ENCODE measurements around the gene CAMKMT. TPM values are rescaled to one million over a fixed set of nuclear protein-coding genes. Genes with fewer than 3 reads are reported as not detected.

CAMKMT gene
- total and polyA plus RNA-seq, 8 donors: 8.3 to 17.5 (median 11.5) TPM

DNA sequence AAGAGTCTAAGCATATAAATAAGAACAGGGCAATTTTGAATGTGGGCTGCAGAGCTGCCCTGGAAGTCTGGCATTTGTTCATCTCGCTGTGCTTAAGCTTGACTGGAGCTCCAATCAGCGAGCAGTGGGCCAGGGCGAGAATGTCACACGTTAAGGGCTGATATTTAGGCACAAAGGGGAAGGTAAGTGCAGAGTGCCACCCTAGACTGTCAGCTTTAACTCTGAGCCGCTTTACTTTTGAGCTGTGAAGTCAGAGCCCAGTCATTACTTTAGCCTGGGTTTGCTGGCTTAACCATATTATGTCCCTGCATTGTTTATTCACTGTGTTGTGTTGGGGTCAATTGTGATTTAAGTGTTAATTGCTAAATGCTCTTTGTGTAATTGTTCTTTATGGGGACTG is 343.6 kb downstream of the CAMKMT start:
- peaks cover 0 to 2% of the 10 kb centered on the region in 2 donors for H3K9me3 ChIP-seq
- ATAC-seq: no peak
- intact Hi-C loops (cut with DNase I): no loop called here
- TF ChIP-seq, protein P1, sequence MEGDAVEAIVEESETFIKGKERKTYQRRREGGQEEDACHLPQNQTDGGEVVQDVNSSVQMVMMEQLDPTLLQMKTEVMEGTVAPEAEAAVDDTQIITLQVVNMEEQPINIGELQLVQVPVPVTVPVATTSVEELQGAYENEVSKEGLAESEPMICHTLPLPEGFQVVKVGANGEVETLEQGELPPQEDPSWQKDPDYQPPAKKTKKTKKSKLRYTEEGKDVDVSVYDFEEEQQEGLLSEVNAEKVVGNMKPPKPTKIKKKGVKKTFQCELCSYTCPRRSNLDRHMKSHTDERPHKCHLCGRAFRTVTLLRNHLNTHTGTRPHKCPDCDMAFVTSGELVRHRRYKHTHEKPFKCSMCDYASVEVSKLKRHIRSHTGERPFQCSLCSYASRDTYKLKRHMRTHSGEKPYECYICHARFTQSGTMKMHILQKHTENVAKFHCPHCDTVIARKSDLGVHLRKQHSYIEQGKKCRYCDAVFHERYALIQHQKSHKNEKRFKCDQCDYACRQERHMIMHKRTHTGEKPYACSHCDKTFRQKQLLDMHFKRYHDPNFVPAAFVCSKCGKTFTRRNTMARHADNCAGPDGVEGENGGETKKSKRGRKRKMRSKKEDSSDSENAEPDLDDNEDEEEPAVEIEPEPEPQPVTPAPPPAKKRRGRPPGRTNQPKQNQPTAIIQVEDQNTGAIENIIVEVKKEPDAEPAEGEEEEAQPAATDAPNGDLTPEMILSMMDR (IDR thresholded peaks at IDR 0.05): no peak
- H3K36me3 ChIP-seq: no peaks in the 10 kb centered on the region
- DNase-seq: no peak
- H3K4me1 ChIP-seq: peaks cover 0 to 2% of the 10 kb centered on the region in 2 donors
- no peaks in the 10 kb centered on the region for H3K27me3 ChIP-seq
- H3K4me3 ChIP-seq: no peak overlapping the region
- no peak overlapping the region for H3K27ac ChIP-seq

DNA sequence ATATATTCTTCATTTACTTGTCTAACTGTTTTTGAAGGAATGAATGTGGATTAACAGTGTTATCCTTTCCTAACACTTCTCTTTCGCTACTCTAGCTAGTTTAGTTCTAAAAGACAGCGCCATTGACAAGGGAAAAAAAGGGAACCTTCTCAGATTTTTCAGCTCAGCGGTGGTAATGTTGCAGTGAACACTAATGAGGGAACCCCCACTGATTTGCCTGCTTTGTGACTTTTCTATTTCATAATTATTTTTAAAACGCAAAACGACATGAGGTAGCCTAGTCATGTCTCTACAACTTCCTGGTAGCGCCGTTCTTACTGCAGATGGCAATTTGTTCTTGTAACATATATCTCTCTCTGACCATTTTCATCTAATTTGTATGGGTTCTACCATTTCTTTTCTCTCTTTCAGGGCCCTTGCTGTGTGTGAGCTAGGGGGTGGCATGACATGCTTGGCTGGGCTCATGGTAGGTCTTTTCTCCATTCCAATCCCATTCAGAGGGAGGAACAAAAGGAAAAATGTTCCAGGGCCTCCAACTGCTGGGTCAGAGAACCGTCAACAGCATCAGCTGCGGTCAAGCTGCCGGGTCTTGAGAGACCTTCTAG is 344.2 kb downstream of the CAMKMT start:
- no peak for DNase-seq
- intact Hi-C loops (cut with DNase I): no loop called here
- Histone ChIP-seq H3K27ac (no peak overlapping the region), H3K4me1 (peaks cover 0 to 2% of the 10 kb centered on the region in 2 donors), H3K4me3 (no peak overlapping the region), H3K27me3 (no peaks in the 10 kb centered on the region), H3K9me3 (no peaks in the 10 kb centered on the region), H3K36me3 (no peaks in the 10 kb centered on the region)
- TF ChIP-seq, protein P1 (IDR thresholded peaks at IDR 0.05): no peak
- no peak for ATAC-seq

DNA sequence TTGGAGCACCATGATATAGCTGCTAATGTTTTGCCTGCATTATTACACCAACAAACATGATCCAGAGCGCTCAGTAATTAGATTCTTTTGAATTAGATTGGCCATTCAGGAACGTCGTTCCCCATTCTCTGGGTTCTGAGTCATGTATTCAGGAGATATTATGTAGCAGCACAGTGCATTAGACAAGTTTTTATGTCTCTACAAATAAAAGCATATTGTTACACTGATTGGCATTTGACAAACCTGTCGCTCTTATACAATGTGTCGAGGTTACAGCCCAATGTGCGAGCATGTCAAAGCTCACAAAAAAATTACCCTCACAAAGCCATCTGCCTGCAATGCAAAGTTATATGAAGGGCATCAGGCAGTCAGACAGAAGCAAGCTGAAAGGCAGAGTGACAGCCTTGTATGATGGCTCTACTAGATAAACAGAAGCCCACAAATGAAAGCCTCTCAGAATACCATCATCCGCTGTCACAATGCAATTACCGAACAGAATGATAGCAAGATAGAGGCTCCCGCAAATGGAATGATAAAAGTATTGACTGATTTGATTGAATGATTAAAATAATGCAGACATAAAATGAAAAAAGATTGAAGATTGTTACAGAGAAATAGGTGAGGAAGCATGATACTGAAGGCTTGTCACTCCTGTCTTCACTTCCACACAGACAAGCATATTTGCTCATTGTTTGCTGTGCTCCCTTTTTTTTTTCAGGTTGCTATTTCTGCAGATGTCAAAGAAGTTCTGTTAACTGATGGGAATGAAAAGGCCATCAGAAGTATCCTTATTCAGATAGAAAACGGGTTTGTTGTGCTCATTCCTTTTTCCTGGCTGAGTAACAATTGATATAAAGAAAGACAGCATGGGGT is 345.2 kb downstream of the CAMKMT start:
- Histone ChIP-seq H3K27ac (no peak overlapping the region), H3K4me1 (peaks cover 0 to 2% of the 10 kb centered on the region in 2 donors), H3K36me3 (no peaks in the 10 kb centered on the region), H3K9me3 (no peaks in the 10 kb centered on the region), H3K4me3 (no peak overlapping the region), H3K27me3 (no peaks in the 10 kb centered on the region)
- DNase-seq (no peak), ATAC-seq (no peak)
- intact Hi-C loops (cut with DNase I): no loop called here
- TF ChIP-seq, protein P1 (IDR thresholded peaks at IDR 0.05): no peak

DNA sequence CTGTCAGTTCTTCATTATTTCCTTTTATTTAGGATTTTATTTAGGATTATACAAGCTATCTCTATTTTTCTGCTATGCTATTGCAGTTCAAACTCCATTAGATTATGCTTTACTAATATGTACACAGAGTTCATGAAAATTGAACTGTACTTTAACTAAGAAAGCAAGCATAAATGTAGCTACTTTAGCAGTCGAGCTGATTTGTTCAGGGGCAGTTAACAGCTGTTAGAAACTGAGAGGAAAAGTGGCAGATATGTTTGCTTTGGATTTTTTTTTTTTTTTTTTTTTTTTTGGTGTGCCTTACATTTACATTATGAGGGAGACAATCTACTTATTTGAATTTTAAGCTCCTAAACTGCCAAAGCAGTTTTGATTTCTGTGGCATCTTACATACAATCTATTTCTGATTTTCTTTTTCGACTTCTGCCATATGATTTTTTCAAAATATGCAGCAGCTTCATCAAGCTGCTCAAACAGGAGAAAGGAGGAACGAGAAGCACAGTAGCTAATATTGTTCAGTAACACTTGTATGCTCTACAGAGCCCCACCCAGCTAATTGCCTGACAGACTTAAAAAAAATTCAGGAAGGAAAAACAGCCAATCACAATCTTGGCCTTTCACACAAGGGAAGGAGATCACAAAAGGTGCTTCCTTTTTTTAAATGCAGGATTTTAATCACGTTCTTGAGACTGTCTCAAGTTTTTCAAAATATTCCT is 346.4 kb downstream of the CAMKMT start:
- TF ChIP-seq, protein P1 (IDR thresholded peaks at IDR 0.05): no peak
- H3K9me3 ChIP-seq: no peaks in the 10 kb centered on the region
- ATAC-seq: peak; percentile 89
- no peaks in the 10 kb centered on the region for H3K36me3 ChIP-seq
- no peaks in the 10 kb centered on the region for H3K27me3 ChIP-seq
- H3K27ac ChIP-seq: no peak overlapping the region
- H3K4me3 ChIP-seq: no peak overlapping the region
- H3K4me1 ChIP-seq: peaks cover 0 to 2% of the 10 kb centered on the region in 2 donors
- intact Hi-C loops (cut with DNase I): no loop called here
- DNase-seq: no peak

DNA sequence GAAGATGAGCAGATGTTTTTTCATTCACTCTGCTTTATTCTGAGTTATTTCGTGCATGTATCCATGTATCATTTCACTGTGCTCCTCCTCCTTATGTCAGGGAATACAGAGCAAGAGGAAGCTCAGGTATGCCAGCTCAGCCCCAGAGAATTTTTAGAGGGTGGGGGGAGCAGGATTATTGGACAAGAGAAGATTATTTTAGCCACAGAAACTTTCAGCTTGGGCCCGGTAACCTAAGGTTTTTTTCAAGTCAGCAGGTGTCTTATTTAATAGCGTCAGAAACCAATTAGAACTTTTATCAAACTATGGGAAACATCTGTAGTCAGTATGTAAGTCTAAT is 346.9 kb downstream of the CAMKMT start:
- H3K4me3 ChIP-seq: no peak overlapping the region
- no peaks in the 10 kb centered on the region for H3K9me3 ChIP-seq
- H3K36me3 ChIP-seq: no peaks in the 10 kb centered on the region
- H3K27me3 ChIP-seq: no peaks in the 10 kb centered on the region
- ATAC-seq: peak; percentile 23
- TF ChIP-seq, protein P1 (IDR thresholded peaks at IDR 0.05): no peak
- H3K27ac ChIP-seq: no peak overlapping the region
- no peak for DNase-seq
- intact Hi-C loops (cut with DNase I): no loop called here
- H3K4me1 ChIP-seq: peaks cover 0 to 2% of the 10 kb centered on the region in 2 donors
